ENCODE data around the gene FERD3L. TPM values are rescaled to one million over a fixed set of nuclear protein-coding genes. Genes with fewer than 3 reads are reported as not detected.

The FERD3L gene
- polyA plus RNA-seq, 1 donor (not counting 4 experiments of a cell fraction or from before 2014, with no cell fraction given): not detected

DNA sequence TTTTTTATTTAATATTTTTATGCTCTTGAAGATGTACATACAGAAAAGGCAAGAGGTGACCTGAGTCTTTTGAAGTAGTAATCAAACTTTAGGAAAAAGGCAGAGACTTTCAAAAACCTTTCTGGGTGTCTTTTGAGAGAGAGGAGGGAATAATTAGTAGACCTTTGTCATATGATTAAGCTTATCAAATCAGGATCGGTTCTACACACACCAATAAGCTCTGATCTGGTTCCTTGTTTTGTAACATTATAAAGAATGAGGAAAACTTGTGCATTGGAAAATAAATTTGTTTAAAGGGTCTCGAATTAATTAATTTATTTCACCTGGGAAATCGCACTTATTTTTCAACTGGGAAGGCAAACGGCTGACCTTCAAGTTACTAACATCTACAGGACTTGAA lies 39.7 kb downstream of the FERD3L start:
- no peak overlapping the region for H3K27ac ChIP-seq (ENCODE audit: control insufficient read depth, insufficient read depth, low read length)
- no peaks in the 10 kb centered on the region for H3K9me3 ChIP-seq (ENCODE audit: control insufficient read depth, low read depth, low read length)
- H4K20me1 ChIP-seq (ENCODE audit: control insufficient read depth, extremely low read depth, insufficient read depth, low read length): no peaks in the 10 kb centered on the region
- TF ChIP-seq, protein P1, sequence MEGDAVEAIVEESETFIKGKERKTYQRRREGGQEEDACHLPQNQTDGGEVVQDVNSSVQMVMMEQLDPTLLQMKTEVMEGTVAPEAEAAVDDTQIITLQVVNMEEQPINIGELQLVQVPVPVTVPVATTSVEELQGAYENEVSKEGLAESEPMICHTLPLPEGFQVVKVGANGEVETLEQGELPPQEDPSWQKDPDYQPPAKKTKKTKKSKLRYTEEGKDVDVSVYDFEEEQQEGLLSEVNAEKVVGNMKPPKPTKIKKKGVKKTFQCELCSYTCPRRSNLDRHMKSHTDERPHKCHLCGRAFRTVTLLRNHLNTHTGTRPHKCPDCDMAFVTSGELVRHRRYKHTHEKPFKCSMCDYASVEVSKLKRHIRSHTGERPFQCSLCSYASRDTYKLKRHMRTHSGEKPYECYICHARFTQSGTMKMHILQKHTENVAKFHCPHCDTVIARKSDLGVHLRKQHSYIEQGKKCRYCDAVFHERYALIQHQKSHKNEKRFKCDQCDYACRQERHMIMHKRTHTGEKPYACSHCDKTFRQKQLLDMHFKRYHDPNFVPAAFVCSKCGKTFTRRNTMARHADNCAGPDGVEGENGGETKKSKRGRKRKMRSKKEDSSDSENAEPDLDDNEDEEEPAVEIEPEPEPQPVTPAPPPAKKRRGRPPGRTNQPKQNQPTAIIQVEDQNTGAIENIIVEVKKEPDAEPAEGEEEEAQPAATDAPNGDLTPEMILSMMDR (optimal IDR thresholded peaks at IDR 0.05 in 1 of 3, IDR thresholded peaks at IDR 0.05 in 1 of 3, conservative IDR thresholded peaks at IDR 0.05 in 1 of 3; ENCODE audit: extremely low read depth in 1 of 3, insufficient read depth in 2 of 3, low read length in 3 of 3): no peak
- TF ChIP-seq EZH2 (IDR thresholded peaks at IDR 0.05; ENCODE audit: low read length): no peak
- peaks cover 12% of the 10 kb centered on the region for H3K4me1 ChIP-seq (ENCODE audit: control insufficient read depth, extremely low read depth, insufficient read depth, low read length)
- no peaks in the 10 kb centered on the region for H3K9me1 ChIP-seq (ENCODE audit: control insufficient read depth, extremely low read depth, insufficient read depth, low read length)
- H3K4me3 ChIP-seq (ENCODE audit: control insufficient read depth in 2 of 3, extremely low read depth in 1 of 3, insufficient read depth in 2 of 3, low read depth in 1 of 3, low read length in 3 of 3): no peak overlapping the region
- no peaks in the 10 kb centered on the region for H3K79me2 ChIP-seq (ENCODE audit: control insufficient read depth, insufficient read depth, low read length)
- H3K9ac ChIP-seq (ENCODE audit: control insufficient read depth, extremely low read depth, insufficient read depth, low read length): no peak overlapping the region
- FAIRE-seq (no peak), DNase-seq (ENCODE audit: low read depth, low spot score) (no peak)
- peaks cover 58% of the 10 kb centered on the region for H3K27me3 ChIP-seq (ENCODE audit: control insufficient read depth, extremely low read depth, insufficient read depth, low read length)
- no peak overlapping the region for H2AFZ ChIP-seq (ENCODE audit: control insufficient read depth, low read length)
- H3K36me3 ChIP-seq (ENCODE audit: control insufficient read depth in 2 of 2, extremely low read depth in 1 of 2, insufficient read depth in 2 of 2, low read length in 2 of 2): no peaks in the 10 kb centered on the region
- dilution Hi-C loops (cut with MboI; ENCODE audit: extremely low pct_ligation_motif_present, low sequenced_read_pairs): no loop called here
- H3K4me2 ChIP-seq (ENCODE audit: control insufficient read depth, extremely low read depth, insufficient read depth, low read depth, low read length): no peak overlapping the region

DNA sequence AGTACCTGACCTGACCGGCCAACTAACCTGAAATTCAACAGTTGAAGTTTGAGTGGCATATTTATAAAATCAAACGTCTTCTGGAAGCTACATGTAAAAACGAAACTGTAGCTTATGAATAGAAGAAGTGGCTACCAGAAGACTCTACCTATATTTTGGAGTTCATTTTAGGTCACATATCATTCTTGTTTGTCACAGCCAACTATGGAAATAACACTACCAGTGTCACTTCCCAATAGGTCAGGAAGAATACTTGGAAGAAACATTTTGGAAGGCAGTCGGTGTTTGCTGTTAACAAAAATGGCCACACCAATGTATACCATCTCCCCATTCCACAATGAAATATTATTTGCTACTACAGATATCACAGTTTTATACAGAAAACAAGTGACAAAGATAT lies 40.4 kb downstream of the FERD3L start:
- H3K36me3 ChIP-seq (ENCODE audit: control insufficient read depth in 2 of 2, extremely low read depth in 1 of 2, insufficient read depth in 2 of 2, low read length in 2 of 2): no peaks in the 10 kb centered on the region
- no peaks in the 10 kb centered on the region for H3K9me3 ChIP-seq (ENCODE audit: control insufficient read depth, low read depth, low read length)
- FAIRE-seq (no peak), DNase-seq (ENCODE audit: low read depth, low spot score) (no peak)
- H3K9ac ChIP-seq (ENCODE audit: control insufficient read depth, extremely low read depth, insufficient read depth, low read length): no peak overlapping the region
- peaks cover 12% of the 10 kb centered on the region for H3K4me1 ChIP-seq (ENCODE audit: control insufficient read depth, extremely low read depth, insufficient read depth, low read length)
- H3K4me2 ChIP-seq (ENCODE audit: control insufficient read depth, extremely low read depth, insufficient read depth, low read depth, low read length): no peak overlapping the region
- H4K20me1 ChIP-seq (ENCODE audit: control insufficient read depth, extremely low read depth, insufficient read depth, low read length): no peaks in the 10 kb centered on the region
- dilution Hi-C loops (cut with MboI; ENCODE audit: extremely low pct_ligation_motif_present, low sequenced_read_pairs): no loop called here
- TF ChIP-seq EZH2 (IDR thresholded peaks at IDR 0.05; ENCODE audit: low read length): no peak
- TF ChIP-seq, protein P1 (optimal IDR thresholded peaks at IDR 0.05 in 1 of 3, IDR thresholded peaks at IDR 0.05 in 1 of 3, conservative IDR thresholded peaks at IDR 0.05 in 1 of 3; ENCODE audit: extremely low read depth in 1 of 3, insufficient read depth in 2 of 3, low read length in 3 of 3): no peak
- peaks cover 51% of the 10 kb centered on the region for H3K27me3 ChIP-seq (ENCODE audit: control insufficient read depth, extremely low read depth, insufficient read depth, low read length)
- H2AFZ ChIP-seq (ENCODE audit: control insufficient read depth, low read length): no peak overlapping the region
- H3K79me2 ChIP-seq (ENCODE audit: control insufficient read depth, insufficient read depth, low read length): no peaks in the 10 kb centered on the region
- H3K27ac ChIP-seq (ENCODE audit: control insufficient read depth, insufficient read depth, low read length): no peak overlapping the region
- no peaks in the 10 kb centered on the region for H3K9me1 ChIP-seq (ENCODE audit: control insufficient read depth, extremely low read depth, insufficient read depth, low read length)
- no peak overlapping the region for H3K4me3 ChIP-seq (ENCODE audit: control insufficient read depth in 2 of 3, extremely low read depth in 1 of 3, insufficient read depth in 2 of 3, low read depth in 1 of 3, low read length in 3 of 3)

All from keratinocyte (primary cell).